Suppressor macrophage treated with lipopolysaccharide for 4 hours (primary cell): ENCODE measurements around the gene PLPPR5.
"Not testable (repeated sequence)": the region's sequence is repeated elsewhere in the genome, so short reads cannot be mapped to it uniquely, and the experiment has no call there.

ENCODE experiments used
- DNase-seq: peaks from one replicate; pipeline ENCODE4 v3.0.0-alpha.2; 2020

The PLPPR5 gene

GRCh38 chr1:99004861-99005442 lies at the start of gene PLPPR5:
Gene PLPPR5, minus strand, starts transcription at chr1:99004861. Its CDS starts 190 bp downstream, at chr1:99004671.
- no peak for DNase-seq

DNA sequence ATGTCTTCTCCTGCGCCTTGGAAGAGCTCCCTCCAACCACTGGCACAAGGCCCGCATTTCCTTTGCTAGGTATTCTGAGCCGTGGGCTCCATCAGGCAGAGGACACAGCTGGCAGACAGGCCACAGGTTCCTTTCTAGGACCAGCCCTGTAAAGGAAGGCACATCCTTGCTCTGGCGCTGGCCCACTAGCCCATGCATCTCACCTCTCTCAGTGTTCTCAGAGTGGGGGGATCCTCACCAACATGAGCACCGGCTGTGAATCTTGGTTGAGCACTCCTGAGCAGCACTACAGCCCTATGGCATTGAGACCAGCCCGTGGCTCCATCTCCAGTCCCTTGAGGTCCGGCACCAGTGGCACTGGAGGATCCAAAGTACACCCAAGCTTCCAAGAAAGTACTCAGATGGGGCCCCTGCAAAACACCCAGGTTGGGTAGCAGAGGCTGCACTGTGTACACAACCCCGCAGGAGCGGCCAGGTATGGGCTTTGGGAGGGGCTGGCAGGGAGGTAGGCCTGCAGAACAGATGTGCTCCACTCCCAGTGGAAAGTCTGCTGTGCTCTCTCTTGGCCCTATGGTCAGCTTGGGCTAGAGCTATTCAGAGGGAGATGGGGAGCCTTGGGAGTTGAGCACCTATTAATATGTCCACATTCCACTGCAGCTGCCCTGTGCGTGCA lies 47.1 kb upstream of the PLPPR5 start:
- DNase-seq: no peak

DNA sequence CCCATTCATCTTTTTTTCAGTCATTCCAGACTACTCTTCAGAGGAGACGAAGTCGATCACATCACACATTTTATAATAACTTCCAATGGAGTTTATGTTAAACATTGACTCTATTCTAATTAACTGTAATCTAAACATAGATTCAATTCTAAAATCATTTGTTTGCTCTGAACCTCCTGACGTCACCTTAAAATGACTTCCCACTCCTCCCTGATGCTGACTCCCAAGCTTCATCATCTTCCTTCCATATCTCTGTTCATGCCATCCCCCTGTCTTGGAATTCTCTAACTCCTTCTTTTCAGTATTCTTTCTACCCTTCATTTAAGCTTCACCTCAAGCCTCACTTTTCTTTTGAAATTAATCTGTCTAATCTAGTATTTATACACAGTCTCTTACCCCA lies 45.1 kb upstream of the PLPPR5 start:
- DNase-seq: no peak

DNA sequence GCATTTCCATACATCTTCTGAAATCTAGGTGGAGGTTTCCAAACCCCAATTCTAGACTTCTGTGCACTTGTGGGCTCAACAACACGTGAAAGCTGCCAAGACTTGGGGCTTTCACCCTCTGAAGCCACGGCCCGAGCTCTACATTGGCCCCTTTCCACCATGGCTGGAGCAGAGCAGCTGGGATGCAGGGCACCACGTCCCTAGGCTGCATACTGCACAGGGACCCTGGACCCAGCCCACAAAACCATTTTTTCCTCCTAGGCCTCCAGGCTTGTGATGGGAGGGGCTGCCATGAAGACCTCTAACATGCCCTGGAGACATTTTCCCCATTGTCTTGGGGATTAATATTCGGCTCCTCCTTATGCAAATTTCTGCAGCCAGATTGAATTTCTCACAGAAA lies 32.1 kb upstream of the PLPPR5 start:
- DNase-seq: not testable (repeated sequence)

DNA sequence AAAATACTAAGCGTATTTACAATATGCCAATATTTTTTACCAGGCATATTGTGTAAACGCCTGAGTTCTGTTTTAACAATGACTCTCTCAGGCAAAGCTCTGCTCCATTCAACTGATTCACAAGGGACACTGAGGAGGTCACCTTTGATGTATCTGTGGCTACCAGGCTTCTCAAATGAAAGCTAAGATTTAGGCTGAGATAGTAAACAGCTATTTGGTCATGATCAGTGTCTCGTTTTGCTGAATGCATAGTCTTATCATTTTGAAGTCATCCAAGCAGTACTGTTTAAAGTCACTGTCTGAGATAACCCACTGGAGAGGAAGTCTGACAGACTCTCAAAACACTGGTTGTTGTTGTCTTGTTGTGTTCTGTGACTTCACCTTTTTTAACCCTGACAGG lies 13.7 kb upstream of the PLPPR5 start:
- DNase-seq: no peak

DNA sequence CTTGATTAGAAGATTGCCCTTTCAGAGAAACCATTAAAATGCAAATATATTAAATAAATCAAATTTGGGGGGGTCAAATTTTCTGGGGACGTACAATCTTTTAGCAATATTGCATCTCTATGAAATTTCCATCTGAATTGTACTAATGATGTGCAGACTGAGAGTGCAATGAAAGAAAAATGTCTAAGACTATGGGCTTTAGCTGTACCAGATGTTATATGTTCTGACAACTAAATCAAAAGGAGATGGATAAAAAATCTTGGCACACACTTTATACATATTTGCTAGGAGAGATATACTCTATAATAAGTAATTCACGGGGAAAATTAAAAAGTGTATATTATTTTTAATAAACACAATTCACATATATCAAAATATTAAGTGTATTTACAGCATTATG lies 13.0 kb upstream of the PLPPR5 start:
- DNase-seq: no peak

GRCh38 chr1:99010679-99011078 lies 6.0 kb upstream of the PLPPR5 start:
- no peak for DNase-seq

DNA sequence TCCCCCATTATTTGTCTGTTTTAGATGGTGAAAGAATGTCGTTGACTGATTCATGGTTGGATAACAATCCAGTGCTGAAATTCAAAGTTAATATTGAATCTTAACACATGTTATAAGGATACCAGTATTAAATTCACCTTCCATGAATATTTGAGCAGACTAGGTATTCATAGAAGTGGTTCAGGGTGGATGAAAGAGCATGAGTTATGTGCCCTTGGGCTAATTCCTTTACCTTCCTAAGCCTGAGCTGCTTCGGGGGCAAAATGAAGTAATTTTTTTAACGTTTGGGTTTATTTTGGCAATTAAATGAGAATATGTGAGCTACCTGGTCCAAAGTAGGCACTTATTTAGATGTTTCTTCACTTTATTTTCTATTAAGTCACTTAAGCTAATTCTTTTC lies 2.7 kb upstream of the PLPPR5 start:
- no peak for DNase-seq

DNA sequence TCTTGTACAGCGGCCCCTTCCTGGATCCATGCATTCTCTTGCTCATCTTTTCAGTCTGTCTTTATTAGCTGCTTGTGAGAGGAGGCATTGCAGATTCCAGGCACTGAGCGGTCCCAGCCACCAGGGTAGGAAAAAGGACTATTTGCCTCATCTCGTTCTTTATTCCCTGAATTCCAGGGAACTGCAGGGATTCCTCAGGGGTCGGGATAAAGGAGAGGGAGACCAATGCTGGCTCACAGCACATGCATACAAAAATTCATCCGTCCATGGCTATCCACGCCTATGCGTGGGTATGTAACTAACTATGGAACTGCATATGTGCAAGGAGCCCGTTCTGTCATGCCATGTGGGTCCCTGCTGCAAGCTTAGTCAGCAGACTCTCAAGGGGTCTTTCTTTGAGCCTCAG lies 879 bp upstream of the PLPPR5 start:
- no peak for DNase-seq

GRCh38 chr1:99004254-99004860 lies 304 bp downstream of the PLPPR5 start:
- DNase-seq: no peak

- DNase-seq: no peak
Measured at GRCh38 chr1:99003581-99004253, 944 bp downstream of the PLPPR5 start.

GRCh38 chr1:98992844-98993243 lies 11.8 kb downstream of the PLPPR5 start:
- no peak for DNase-seq

DNA sequence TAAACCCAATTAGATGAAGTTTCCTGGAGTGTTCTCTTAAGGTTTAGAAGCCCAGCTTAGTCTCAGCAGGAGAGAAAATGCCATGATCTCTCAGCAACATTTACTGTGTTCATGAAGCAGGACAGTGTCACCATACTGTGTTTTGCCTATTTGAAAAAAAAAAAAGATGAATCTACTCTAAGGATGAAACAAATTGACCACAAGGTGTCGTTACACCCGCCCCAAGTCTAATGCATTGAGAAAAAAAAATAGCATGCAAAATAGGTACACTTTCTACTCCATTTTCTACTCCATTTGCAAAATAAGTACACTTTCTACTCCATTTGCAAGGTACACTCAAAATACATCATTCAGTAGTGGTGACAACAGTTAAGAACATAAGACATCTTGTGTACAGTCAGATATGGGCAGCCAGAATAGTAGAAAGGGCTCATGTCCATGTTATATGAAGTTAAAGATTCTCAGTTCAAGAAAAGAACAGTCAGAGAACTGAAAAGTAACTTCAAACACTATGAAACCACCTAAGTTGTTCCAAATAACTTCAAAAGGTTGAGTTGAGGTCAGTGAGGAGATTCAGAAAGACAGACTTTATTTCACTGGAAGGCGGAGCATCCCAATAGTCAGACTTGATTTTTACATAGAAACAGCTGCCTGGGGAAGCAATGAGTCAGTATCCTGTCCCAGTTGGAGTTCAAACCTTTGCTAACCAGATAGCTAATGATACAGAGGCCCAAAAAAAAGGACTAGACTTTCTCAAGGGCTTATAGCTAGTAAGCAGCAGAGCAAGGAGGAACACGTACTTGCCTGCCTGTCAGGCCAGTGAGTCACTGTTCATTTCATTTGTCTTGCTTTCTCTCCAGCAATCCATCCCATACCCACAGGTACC lies 13.3 kb downstream of the PLPPR5 start:
- DNase-seq: no peak

GRCh38 chr1:98989556-98989907 lies 15.1 kb downstream of the PLPPR5 start:
- no peak for DNase-seq

- no peak for DNase-seq
Measured at GRCh38 chr1:98988904-98989555, 15.6 kb downstream of the PLPPR5 start.

GRCh38 chr1:98985687-98986086 lies 19.0 kb downstream of the PLPPR5 start:
- DNase-seq: no peak

DNA sequence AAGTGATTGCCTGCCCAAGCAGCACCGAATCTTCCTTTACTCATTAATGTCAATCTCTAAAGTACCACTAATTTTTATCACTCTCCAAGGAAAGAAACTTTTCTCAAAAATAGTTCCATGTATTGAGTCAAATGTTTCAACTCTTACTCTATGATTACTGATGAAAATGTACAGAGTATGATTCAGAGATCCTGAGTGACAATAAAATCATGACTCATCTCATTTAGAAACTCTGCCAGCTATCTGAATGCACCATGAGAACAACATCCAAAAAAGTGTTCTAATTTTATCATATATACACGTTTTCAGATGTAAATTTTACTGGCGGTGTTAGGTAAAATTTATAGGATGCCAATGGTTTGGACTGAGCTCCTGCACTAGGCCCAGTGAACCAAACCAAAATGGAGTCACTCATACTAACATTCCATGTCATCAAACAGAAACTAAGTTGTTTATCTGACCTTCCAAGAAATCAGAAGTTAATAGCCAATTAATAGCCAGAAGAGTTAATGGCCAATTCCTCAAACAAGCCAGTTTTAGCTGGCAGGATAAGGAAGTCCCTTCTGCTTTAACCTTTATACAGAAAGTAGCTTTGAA lies 22.6 kb downstream of the PLPPR5 start:
- DNase-seq: no peak

- no peak for DNase-seq
Measured at GRCh38 chr1:98979463-98979862, 25.2 kb downstream of the PLPPR5 start.

- DNase-seq: no peak
Measured at GRCh38 chr1:98975810-98976209, 28.9 kb downstream of the PLPPR5 start.

DNA sequence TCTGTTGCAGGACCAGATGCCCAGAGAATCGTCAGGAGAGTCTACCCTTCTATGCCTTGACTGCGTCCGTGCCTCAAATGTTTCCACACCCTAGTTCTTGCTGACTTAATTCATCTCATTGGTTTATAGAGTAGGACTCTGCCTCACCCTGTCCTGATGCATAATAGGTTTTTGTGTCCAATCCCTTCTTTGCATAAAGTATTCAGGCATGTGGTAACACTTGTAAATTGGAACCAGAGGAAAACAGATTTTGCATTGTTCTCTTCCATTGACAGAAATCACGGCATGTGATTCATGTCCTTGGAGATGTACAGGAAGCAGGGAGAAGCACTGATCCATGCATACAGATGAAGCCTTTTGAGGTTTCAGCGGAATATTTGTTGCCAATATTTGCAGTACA lies 29.5 kb downstream of the PLPPR5 start:
- no peak for DNase-seq

DNA sequence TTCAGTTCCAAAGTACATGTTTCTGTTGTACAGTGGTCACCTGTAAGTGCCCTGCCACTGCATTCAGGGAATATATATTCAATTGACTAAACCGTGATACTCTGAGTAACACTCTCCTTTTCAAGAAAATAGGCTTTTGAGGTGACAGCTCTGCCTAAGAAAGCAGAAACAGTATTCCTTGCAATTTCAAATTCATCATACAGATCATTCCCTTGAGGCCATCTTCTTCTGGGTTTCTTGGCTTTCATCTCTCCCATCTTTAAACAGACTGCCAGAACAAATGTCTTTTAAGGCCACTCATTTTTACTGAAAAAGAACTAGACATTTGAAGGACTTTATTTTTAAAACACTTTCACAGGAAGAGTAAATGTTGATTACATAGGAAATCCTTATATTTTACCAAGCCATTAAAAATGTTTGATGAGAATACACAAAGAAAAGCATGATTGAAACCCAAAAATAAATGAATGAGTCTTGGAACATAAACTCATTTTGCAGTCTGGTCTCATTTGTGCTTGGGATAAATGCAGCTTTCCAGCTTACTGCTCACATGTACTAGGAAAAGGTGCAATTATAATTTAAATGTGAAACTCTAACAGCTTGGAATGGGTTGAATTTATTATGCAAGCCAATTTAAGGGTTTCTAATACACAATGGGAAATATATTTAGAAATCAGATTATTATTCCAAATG lies 34.7 kb downstream of the PLPPR5 start:
- no peak for DNase-seq
